ENCODE results near the gene CAMSAP3.
A peak's percentile ranks its signal among the peaks of the same experiment; 100 is the strongest.
"Not testable (repeated sequence)": the region's sequence is repeated elsewhere in the genome, so short reads cannot be mapped to it uniquely, and the experiment has no call there.

Gene CAMSAP3

DNA sequence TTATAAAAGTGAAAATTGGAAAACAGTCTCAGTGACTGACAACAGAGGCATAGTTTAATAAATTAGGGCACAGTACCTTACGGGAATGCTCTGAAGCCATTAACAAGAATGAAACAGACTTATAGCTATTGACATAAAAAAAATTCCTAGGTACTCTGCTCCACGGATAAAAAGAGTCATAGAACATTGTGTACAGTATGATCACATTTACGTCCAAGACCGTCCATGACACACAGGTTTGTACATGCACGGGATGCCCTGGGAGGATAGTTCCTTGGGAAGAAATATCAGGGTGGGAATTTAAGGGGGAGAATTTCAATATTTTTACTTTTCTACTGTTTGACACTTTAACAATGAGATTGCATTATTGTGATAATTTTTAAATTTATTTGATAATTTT is 24.9 kb upstream of the CAMSAP3 start:
- no peak for DNase-seq (ENCODE audit: low read depth in 2 of 2)

DNA sequence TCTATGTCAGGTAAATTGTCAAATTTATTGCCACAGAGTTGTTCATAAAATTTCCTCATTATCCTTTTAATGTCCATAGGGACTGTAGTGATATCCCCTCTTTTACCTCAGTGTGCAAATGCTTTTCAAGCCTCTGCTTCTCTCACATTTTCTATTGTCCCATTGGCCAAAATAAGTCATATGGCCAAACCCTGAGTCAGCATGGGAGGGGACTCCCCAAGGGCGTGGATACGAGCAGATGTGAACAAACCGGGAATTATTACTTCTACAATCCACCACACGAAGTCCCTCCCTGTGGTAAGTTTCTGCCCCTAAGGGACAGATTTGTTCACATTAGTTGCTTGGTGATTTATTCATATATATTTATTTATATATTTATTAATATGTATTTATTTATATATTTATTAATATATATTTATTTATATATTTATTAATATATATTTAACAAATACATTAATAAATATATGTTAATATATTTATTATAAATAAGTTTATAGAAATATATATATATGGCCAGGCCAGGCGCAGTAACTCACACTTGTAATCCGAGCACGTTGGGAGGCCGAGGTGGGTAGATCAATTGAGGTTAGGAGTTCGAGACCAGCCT is 20.1 kb upstream of the CAMSAP3 start:
- DNase-seq (ENCODE audit: low read depth in 2 of 2): no peak

DNA sequence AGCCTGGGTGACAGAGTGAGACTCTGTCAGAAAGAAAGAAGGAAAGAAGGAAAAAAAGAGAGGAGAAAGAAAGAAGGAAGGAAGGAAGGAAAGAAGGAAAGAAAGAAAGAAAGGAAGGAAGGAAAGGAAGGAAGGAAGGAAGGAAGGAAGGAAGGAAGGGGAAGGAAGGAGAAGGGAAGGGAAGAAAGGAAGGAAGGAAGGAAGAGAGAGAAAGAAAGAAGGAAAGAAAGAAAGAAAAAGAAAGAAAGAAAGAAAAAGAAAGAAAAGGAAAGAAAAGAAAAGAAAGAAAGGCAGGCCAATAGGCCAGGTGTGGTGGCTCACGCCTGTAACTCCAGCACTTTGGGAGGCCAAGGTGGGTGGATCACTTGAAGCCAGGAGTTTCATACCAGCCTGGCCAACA is 18.2 kb upstream of the CAMSAP3 start:
- not testable (repeated sequence) for DNase-seq (ENCODE audit: low read depth in 2 of 2)

DNA sequence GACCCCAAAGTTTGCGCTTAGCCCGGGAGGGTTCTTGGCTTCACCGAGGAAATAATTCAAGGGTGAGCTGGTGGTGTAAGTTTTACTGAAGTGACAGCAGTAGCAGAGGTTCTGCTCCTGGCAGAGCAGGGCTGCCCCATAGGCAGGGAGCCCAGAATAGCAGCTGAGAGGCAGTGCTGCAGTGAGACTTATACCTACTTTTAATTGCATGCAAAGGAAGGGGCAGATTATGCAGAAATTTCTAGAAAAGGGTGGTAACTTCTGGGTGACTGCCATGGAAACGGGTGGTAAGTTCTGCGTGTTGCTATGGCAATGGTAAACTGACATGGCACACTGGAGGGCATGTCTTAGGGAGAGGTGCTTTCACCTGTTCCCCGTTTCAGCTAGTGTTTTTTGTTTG is 17.5 kb upstream of the CAMSAP3 start:
- DNase-seq (ENCODE audit: low read depth in 2 of 2): no peak

DNA sequence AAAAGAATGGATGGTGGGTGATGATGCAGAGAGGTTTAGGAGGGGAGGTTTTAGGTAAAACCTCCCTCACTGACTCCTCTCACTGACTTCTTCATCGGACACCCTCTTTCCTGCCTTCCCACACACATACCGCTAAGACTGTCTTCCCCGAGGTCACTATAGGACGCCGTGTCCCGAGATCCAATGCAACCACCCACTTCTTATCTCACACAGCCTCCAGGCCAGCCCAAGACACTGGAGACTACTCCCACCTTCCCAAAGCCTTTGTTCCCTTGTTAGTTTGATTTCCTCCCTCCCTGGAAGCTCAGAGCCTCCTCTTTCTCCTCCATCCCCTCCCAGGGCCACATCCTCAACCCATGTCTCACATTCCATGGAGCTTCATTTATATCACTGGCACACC is 16.5 kb upstream of the CAMSAP3 start:
- DNase-seq (ENCODE audit: low read depth in 2 of 2): no peak

DNA sequence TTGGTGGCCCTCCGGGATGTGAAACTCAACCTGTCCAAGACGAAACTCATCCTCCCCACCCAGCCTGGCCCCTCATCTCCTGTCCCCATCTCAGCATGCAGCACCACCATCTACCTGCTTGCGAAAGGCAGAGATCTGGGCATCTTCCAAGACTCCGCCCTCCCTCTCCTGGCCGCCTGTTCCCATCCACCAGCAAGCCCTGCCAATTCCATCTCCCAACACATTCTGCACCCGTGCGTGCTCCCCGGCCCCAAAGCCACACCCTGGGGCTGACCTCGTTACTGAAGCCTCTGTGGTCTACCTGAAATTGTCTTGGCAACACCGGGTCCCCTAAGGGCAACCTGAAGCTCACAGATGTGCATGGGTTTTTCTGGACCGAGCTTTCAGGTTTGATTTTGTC is 13.2 kb upstream of the CAMSAP3 start:
- DNase-seq (ENCODE audit: low read depth in 2 of 2): no peak

DNA sequence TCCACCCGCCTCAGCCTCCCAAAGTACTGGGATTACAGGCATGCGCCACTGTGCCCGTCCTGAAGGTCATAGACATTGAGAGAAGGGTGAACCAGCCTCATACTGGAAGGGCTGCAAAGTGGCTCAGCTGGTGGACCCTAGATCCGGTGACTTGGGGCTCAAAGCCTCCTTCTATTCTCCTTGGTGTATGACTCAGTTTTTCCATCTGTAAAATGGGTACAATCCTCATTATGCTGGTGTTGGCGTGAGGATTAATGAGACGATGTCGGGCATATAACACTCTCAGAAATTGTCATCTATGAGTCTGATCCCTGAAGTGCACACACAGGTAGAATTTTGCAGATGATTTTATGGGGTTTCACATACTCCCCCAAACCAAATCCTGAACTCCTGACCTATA is 5.8 kb upstream of the CAMSAP3 start:
- DNase-seq (ENCODE audit: low read depth in 2 of 2): no peak

DNA sequence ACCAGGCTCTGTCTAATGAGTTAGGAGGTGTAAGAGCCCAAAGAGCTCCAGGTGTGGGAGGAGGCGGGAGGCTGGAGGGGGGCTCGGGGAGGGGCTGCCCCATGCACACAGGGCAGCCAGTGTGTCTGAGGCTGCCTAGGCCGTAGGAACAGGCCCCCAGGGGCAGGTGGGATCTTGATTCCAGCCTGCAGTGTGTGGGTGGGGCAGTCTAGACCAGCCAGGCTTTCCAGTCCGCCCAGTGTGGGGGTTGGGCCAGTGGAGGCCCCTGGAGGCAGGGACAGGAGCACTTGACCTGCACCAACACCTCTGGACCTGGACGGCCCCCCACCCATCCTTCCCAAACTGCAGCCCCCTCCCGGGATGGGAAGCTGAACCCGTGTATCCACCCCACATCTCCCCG is 5.4 kb upstream of the CAMSAP3 start:
- DNase-seq (ENCODE audit: low read depth in 2 of 2): no peak

DNA sequence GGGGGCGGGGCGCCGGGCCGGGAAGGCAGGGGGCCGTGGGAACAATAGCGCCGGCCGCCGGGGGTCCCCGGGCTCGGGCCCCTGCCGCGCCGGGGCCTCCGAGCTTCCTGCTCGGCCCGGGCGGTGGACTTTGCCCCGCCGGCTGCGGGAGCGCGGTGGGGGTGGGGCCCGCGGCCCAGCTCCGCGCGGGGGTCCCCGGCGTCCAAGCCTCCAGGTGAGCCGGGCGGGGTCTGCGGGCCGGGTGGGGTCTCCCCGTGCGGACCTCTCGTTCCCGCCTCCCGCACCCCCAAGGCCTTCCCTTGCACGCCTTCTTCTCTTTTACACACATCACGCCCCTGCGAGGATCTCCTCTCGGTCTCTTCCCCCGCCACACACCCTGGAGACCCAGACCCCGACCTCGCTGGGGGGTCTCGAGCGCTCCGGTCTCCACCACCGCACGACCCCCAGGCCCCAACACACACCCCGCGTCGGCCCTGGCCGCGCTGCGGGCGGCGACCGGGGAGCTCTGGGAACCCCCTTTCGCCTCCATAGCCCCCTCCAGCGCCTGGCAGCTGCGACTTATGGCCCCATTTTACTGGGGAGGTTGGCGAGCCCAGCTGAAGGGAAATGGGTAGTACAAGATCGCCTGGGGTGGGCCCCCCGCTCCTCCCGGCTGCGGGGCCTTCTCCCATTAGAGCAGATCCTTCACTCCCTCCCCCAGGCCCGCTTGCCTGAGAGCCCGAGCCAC is 711 bp downstream of the CAMSAP3 start:
- no peak for DNase-seq (ENCODE audit: low read depth in 2 of 2)

DNA sequence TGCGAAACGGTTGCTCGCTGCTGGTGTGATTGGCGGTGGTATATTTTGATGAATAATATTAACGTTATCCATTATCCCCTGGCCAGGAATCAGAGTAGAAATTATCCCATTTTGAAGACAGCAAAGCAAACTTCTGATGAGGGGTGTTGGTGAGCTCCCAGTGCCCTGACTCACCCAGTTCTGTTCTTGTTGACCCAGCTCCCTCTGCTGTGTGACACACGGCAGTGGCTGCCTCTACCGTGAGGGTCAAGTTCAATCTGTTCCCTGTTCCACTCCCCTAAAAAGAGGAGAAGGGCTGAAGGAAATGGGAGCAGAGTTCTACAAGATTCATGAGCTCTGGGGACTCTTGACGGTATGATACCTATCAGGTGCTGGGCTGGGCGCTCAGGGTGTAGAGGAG is 2.0 kb downstream of the CAMSAP3 start:
- no peak for DNase-seq (ENCODE audit: low read depth in 2 of 2)

DNA sequence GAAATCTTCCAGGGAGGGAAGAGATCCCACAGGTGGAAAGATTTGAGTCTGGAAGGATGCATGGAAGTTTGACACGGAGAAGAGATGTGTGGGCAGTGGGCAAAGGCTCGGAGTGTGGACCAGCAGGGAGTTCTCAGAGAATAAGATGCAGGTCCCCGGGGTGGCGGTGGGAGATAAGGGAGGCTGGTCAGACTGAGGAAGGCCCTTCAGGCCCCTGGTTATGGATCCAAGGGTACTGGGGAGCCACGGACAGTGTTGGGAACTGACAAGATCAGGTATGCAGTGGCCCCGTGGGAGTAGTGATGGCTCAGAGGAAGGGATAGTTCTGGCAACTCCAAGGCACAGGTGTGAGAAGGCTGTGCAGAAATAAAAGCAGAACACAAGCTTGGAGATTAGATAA is 2.5 kb downstream of the CAMSAP3 start:
- no peak for DNase-seq (ENCODE audit: low read depth in 2 of 2)

DNA sequence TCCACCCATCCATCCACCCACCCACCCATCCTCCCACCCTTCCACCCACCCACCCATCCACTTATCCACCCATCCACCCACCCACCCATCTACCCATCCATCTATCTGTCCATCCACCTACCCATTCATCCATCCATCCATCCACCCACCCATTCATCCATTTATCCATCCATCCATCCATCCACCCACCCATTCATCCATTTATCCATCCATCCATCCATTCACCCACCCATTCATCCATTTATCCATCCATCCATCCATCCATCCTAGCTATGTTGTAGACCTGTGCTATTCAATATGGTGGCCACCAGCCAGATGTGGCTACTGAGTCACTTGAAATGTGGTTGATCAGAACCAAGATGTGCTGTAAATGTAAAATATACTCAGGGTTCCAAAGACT is 5.1 kb downstream of the CAMSAP3 start:
- no peak for DNase-seq (ENCODE audit: low read depth in 2 of 2)

DNA sequence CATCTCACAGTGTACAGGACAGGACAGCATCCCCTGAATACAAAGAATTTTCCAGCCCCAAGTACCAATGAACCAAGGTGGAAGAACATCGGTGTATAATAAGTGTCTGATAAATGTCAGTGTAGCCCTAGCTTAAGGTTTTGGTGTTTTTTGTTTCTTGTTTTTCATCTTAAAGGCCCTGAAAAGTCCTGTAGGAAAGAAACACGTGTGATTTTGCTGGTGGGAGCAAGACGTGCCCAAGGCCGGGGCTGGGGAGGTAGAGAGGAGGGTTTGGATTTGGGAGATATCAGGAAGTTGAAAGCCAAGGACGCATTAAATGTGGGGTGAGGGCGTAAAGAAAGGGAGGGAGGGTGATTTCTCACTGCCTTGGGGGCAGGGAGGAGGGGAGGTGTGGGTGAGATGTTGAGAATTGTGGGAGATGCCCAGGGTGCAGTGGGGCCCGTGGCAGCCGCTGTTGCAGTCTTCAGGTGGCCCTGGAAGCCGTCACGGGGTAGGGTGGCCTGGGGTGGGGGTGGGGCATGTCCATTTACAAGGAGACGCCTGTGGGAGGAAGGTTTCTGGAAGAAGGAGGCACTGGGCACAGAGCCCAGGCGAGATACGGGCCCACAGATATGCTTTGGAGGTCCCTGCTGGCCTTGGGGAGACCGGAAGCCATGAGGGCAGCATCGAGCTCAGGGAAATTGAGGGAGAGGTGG is 6.7 kb downstream of the CAMSAP3 start:
- DNase-seq (ENCODE audit: low read depth in 2 of 2): no peak

DNA sequence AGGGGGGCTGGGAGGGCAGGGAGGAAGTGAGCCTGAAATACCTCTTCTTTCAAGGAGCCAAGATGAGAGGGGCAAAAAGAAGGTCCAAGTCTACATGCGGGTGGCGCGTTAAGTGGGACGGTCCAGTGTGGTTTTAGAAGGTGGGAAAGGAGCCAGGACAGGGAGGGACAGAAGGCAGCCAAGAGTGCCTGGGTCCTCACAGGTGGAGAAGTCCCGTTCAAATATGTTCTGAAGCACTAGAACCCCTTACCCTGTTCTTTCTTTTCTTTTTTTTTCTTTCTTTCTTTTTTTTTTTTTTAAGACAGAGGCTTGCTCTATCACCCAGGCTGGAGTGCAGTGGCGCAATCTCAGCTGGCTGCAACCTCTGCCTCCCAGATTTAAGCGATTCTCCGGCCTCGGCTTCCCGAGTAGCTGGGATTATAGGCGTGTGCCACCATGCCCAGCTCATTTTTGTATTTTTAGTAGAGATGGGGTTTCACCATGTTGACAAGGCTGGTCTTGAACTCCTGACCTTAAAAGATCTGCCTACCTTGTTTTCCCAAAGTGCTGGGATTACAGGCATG is 7.4 kb downstream of the CAMSAP3 start:
- no peak for DNase-seq (ENCODE audit: low read depth in 2 of 2)

DNA sequence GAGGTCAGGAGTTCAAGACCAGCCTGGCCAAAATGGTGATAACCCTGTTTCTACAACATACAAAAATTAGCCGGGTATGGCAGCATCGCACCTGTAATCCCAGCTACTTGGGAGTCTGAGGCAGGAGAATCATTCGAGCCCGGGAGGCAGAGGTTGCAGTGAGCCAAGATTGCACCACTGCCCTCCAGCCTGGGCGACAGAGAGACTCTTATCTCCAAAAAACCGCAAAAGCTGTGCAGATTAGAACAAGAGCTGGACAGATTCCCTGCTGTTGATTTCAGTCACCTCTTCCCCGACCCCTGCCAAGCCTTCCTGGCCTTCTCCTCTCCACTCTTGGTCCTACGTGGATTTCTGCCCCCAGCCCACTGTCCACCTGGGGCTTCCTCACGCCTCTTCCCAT is 8.3 kb downstream of the CAMSAP3 start:
- no peak for DNase-seq (ENCODE audit: low read depth in 2 of 2)

DNA sequence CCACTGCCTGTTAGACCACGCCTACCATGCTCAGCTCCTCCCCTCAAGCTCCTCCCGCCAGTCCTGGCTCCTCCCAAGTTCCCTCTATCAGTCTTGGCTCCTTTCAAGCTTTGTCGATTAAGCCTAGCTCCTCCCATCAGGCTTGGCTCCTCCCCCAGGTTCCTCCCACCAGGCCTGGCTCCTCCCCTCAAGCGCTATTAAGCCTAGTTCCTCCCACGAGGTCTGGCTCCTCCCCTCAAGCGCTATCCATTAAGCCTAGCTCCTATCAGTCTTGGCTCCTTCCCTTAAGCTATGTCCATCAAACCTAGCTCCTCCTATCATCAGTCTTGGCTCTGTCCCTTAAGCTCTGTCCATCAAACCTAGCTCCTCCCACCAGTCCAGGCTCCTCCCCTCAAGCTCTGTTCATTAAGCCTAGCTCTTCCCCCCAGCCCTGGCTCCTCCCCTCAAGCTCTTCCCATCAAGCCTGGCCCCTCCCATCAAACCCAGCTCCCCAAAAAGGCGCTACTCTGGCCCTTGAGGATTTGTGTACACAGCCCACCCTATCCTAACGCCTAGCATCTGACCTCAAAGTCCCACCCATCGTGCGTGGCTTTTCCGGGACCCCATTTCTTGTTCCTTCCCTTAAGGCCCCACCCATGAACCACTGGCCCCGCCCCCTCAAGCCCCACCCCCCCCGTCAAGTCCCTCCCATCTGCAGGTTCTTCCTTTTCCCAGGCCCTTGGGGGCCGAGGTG is 10.0 kb downstream of the CAMSAP3 start:
- DNase-seq (ENCODE audit: low read depth in 2 of 2): peak; percentile 12 to 13

DNA sequence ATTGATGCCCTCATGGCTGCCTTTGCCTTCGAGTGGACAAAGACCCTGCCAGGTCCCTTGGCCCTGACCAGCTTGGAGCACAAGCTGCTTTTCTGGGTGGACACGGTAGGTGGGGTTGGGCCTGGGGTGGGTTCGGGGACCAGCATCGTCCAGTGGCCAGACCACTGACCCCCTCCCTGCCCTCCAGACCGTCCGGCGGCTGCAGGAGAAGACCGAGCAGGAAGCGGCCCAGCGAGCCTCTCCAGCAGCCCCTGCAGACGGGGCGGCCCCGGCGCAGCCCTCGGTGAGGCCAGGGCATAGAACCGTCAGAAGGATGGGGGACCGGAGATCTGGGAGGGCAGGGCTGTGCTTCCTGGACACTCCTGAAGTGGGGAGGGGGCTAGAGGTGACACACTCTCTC is 10.6 kb downstream of the CAMSAP3 start:
- no peak for DNase-seq (ENCODE audit: low read depth in 2 of 2)

DNA sequence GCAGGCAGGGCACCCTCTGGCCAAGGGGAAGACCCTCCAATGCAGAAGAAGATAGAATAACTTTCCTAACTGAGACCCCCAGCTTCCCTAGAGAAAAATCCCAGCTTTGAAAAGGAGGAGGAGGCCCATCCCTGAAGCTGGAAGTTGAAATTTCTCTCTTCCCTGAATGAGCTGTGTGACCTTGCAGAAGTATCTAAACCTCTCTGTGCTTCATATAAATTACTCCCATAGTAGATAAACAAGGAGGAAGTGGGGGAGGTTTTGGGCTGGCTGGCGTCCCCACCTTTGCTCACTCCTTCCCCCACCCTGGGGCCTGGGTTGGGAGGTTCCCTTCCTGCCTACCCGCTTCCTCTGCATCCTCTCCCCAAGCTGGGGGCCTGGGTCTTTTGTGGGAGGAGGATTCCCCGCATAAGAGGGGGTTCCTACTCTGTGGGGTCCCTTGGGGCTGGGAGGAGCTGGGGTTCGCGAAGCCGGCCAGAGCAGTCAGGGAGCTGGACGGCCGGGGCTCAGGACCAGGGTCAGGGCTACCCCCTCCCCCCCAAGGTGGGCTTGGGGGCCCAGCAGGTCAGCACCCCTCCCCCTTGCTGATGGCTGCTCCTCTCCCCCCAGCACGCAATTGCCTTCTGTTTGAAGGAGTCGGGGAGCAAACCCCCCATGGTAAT is 11.7 kb downstream of the CAMSAP3 start:
- DNase-seq (ENCODE audit: low read depth in 2 of 2): no peak

DNA sequence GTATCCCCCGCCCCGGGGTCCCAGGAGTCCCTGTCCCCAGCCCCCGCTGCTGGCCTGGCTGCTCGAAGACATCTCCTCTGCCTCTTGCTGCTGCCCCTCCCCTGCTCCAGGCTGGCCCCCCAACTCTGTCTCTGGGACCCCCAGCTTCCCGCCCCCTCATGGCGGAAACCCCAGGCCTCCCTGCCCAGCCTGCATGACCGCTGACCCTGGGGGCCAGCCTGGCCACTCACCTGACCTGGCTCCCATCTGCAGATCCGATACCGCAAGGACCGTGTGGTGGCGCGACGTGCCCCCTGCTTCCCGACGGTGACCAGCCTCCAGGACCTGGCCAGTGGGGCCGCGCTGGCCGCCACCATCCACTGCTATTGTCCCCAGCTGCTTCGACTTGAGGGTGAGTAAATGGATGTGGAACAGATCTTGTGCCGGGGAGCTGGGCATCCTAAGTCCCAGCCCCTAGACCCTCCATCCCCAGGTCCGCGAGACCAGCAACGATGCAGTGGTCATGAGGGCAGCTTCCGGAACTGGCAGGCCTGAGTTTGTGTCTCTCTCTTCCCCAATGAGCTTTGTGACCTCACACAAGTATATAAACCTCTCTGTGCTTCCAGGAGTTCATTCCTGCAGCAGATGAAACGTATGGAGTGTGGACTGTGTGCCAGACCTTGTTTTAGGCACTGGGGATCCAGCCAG is 12.4 kb downstream of the CAMSAP3 start:
- DNase-seq (ENCODE audit: low read depth in 2 of 2): no peak

DNA sequence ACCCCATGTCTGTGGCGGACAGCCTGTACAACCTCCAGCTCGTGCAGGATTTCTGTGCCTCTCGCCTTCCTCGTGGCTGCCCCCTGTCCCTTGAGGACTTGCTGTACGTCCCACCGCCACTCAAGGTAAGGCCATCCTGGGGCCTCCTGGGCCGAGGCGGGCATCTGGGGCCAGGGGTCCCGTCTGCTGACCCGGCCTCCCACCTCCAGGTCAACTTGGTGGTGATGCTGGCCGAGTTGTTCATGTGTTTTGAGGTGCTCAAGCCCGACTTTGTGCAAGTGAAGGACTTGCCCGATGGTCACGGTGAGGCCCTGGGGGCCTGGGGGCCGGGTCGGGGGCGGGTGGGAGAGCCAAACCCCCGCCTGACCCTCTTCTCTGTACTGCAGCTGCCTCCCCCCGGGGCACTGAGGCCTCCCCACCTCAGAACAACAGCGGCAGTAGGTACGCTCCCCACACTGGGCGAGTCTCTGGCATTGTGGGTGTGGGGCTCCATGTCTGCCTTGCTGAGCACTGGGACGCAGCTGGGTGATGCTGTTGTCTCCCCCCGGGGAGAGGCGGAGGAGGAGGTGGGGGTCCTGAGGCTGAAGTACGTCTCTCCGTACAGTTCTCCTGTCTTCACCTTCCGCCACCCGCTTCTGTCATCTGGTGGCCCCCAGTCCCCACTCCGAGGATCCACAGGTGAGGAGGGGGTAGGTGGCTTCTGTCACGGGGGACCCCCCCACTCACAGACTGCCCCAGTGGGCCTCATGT is 15.0 kb downstream of the CAMSAP3 start:
- DNase-seq (ENCODE audit: low read depth in 2 of 2): no peak

All from activated CD4-positive, alpha-beta T cell treated with anti-CD3 and anti-CD28 coated beads for 24 hours (primary cell).